GM19025 (cell line): ENCODE measurements around the gene CXorf66.
"Not testable (repeated sequence)": the region's sequence is repeated elsewhere in the genome, so short reads cannot be mapped to it uniquely, and the experiment has no call there.

Experiments used
- ATAC-seq: cut with Tn5 transposase; IDR thresholded peaks from one replicate; pipeline ENCODE4 v1.9.1; 2021; ENCODE audit warnings: mild to moderate bottlenecking, low read depth, moderate library complexity; ENCODE audit not compliant: unreplicated experiment

The CXorf66 gene

GRCh38 chrX:139965421-139965820 lies at the start of gene CXorf66:
Gene CXorf66, minus strand, starts transcription at chrX:139965521. Its CDS starts 25 bp downstream, at chrX:139965496.
- no peak for ATAC-seq

GRCh38 chrX:139982856-139983255 lies 17.5 kb upstream of the CXorf66 start:
- ATAC-seq: no peak

- no peak for ATAC-seq
Observed at GRCh38 chrX:139974471-139974870, 9.2 kb upstream of the CXorf66 start.

GRCh38 chrX:139972629-139973624 lies 7.6 kb upstream of the CXorf66 start:
- no peak for ATAC-seq

GRCh38 chrX:139972113-139972512 lies 6.8 kb upstream of the CXorf66 start:
- ATAC-seq: no peak

GRCh38 chrX:139971394-139971749 lies 6.1 kb upstream of the CXorf66 start:
- no peak for ATAC-seq

GRCh38 chrX:139969286-139969685 lies 4.0 kb upstream of the CXorf66 start:
- ATAC-seq: no peak

GRCh38 chrX:139967750-139968149 lies 2.4 kb upstream of the CXorf66 start:
- ATAC-seq: no peak

GRCh38 chrX:139967300-139967699 lies 2.0 kb upstream of the CXorf66 start:
- ATAC-seq: no peak

- not testable (repeated sequence) for ATAC-seq
Observed at GRCh38 chrX:139966159-139966558, 838 bp upstream of the CXorf66 start.

GRCh38 chrX:139961091-139961490 lies 4.2 kb downstream of the CXorf66 start:
- ATAC-seq: not testable (repeated sequence)

- no peak for ATAC-seq
Observed at GRCh38 chrX:139949703-139950102, 15.6 kb downstream of the CXorf66 start.

- no peak for ATAC-seq
Observed at GRCh38 chrX:139945075-139945474, 20.2 kb downstream of the CXorf66 start.

GRCh38 chrX:139936259-139936658 lies 29.1 kb downstream of the CXorf66 start:
- no peak for ATAC-seq

GRCh38 chrX:139933904-139934303 lies 31.4 kb downstream of the CXorf66 start:
- no peak for ATAC-seq

- peak; percentile 70 for ATAC-seq
Observed at GRCh38 chrX:139932901-139933796, 32.2 kb downstream of the CXorf66 start, which contains the start of gene ATP11C. Gene ATP11C, minus strand, starts transcription at chrX:139933053. Its CDS starts 1,011 bp downstream, at chrX:139932042.

- peak; percentile 42 for ATAC-seq
Observed at GRCh38 chrX:139932073-139932900, 33.0 kb downstream of the CXorf66 start.

GRCh38 chrX:139931646-139932072 lies 33.7 kb downstream of the CXorf66 start:
- ATAC-seq: no peak

GRCh38 chrX:139930916-139931645 lies 34.2 kb downstream of the CXorf66 start:
- no peak for ATAC-seq
